HG03159 (cell line): Measurements from ENCODE around the gene ZNF789.

ENCODE experiments used
- ATAC-seq: cut with Tn5 transposase; IDR thresholded peaks from one replicate; pipeline ENCODE4 v1.9.1; 2021; ENCODE audit warnings: mild to moderate bottlenecking, moderate library complexity; ENCODE audit not compliant: unreplicated experiment

ZNF789 gene

GRCh38 chr7:99457650-99458493 is 14.8 kb upstream of the ZNF789 start:
- ATAC-seq: no peak

- ATAC-seq: no peak
These were observed 13.6 kb upstream of the ZNF789 start for GRCh38 chr7:99459087-99459486.

GRCh38 chr7:99460651-99461050 is 12.0 kb upstream of the ZNF789 start:
- ATAC-seq: no peak

GRCh38 chr7:99461221-99461620 is 11.5 kb upstream of the ZNF789 start:
- no peak for ATAC-seq

- ATAC-seq: no peak
These were observed 7.3 kb upstream of the ZNF789 start for GRCh38 chr7:99465421-99465768.

- no peak for ATAC-seq
These were observed 4.3 kb upstream of the ZNF789 start for GRCh38 chr7:99468336-99468918.

- ATAC-seq: no peak
These were observed 3.2 kb upstream of the ZNF789 start for GRCh38 chr7:99469381-99470065.

GRCh38 chr7:99473315-99473596 is 566 bp downstream of the ZNF789 start:
- no peak for ATAC-seq

GRCh38 chr7:99476107-99476506 is 3.4 kb downstream of the ZNF789 start:
- ATAC-seq: no peak

- ATAC-seq: no peak
These were observed 6.1 kb downstream of the ZNF789 start for GRCh38 chr7:99478464-99479440.

GRCh38 chr7:99485094-99485493 is 12.4 kb downstream of the ZNF789 start:
- ATAC-seq: no peak

GRCh38 chr7:99489235-99489634 is 16.5 kb downstream of the ZNF789 start:
- ATAC-seq: no peak

GRCh38 chr7:99490878-99491277 is 18.2 kb downstream of the ZNF789 start:
- ATAC-seq: no peak

- no peak for ATAC-seq
These were observed 21.1 kb downstream of the ZNF789 start for GRCh38 chr7:99493823-99494222.

GRCh38 chr7:99497766-99498545 is 25.3 kb downstream of the ZNF789 start:
- no peak for ATAC-seq

GRCh38 chr7:99498546-99498944 is 25.9 kb downstream of the ZNF789 start:
- ATAC-seq: no peak

GRCh38 chr7:99499371-99499720 is 26.7 kb downstream of the ZNF789 start:
- peak; percentile 20 for ATAC-seq

GRCh38 chr7:99499721-99500636 is 27.3 kb downstream of the ZNF789 start, which contains the start of gene ZNF394:
ZNF394 (minus strand) TSS chr7:99500281; CDS start chr7:99500093, 188 bp downstream.
- ATAC-seq: peak; percentile 47

- no peak for ATAC-seq
These were observed 27.9 kb downstream of the ZNF789 start for GRCh38 chr7:99500637-99501009.
